Stimulated activated CD4-positive, alpha-beta T cell treated with anti-CD3 and anti-CD28 coated beads, Interleukin-1b, Interleukin-23, amount 100 ng/mL, for 1 hour (primary cell): ENCODE data around the gene PYGO2.

ENCODE experiments used
- DNase-seq, 2 donors: peaks; one replicate each; pipeline ENCODE4 v3.0.0-alpha.2; 2020; ENCODE audit warnings: low read depth in 2 of 2

PYGO2 gene

GRCh38 chr1:154944401-154945159 is 17.0 kb downstream of the PYGO2 start:
- no peak for DNase-seq

GRCh38 chr1:154943649-154944400 is 17.8 kb downstream of the PYGO2 start:
- DNase-seq = no peak

- no peak for DNase-seq
These were observed 20.1 kb downstream of the PYGO2 start for GRCh38 chr1:154941333-154942013.

GRCh38 chr1:154940651-154941194 is 20.9 kb downstream of the PYGO2 start:
- DNase-seq = no peak

GRCh38 chr1:154940213-154940560 is 21.4 kb downstream of the PYGO2 start:
- no peak for DNase-seq

GRCh38 chr1:154938604-154939399 is 22.8 kb downstream of the PYGO2 start:
- no peak for DNase-seq

GRCh38 chr1:154937988-154938386 is 23.6 kb downstream of the PYGO2 start:
- DNase-seq = no peak

- peak; percentile 57 to 63 for DNase-seq
These were observed 24.2 kb downstream of the PYGO2 start for GRCh38 chr1:154937085-154937987.

- peak; percentile 84 to 91 for DNase-seq
These were observed 25.0 kb downstream of the PYGO2 start, which contains the start of gene PMVK for GRCh38 chr1:154936555-154937084. Gene PMVK, minus strand, starts transcription at chr1:154936719. Its CDS starts 34 bp downstream, at chr1:154936685.

- no peak for DNase-seq
These were observed 25.6 kb downstream of the PYGO2 start for GRCh38 chr1:154935749-154936554.

GRCh38 chr1:154934358-154934948 is 27.1 kb downstream of the PYGO2 start:
- DNase-seq = no peak

GRCh38 chr1:154931940-154932487 is 29.6 kb downstream of the PYGO2 start:
- no peak for DNase-seq

GRCh38 chr1:154926201-154926600 is 35.4 kb downstream of the PYGO2 start:
- no peak for DNase-seq

GRCh38 chr1:154925335-154926170 is 36.0 kb downstream of the PYGO2 start:
- DNase-seq = no peak

GRCh38 chr1:154923695-154924094 is 37.9 kb downstream of the PYGO2 start:
- DNase-seq = no peak

- no peak for DNase-seq
These were observed 48.3 kb downstream of the PYGO2 start for GRCh38 chr1:154913273-154913672.

GRCh38 chr1:154912755-154913154 is 48.8 kb downstream of the PYGO2 start:
- no peak for DNase-seq
